CD4-positive, alpha-beta T cell treated with Interleukin-10 for 1 hour (primary cell): ENCODE data around the gene DENR.
"Not testable (repeated sequence)": the region's sequence is repeated elsewhere in the genome, so short reads cannot be mapped to it uniquely, and the experiment has no call there.

Experiments
- DNase-seq: peaks from one replicate; pipeline ENCODE4 v3.0.0-alpha.2; 2020

The DENR gene

GRCh38 chr12:122752464-122753318, at the start of gene DENR:
DENR (plus strand) TSS chr12:122752824; CDS start chr12:122753702, 878 bp downstream.
- DNase-seq, result peak; percentile 99

- peak; percentile 19 for DNase-seq
Measured at GRCh38 chr12:122702890-122703611, 49.6 kb upstream of the DENR start, which contains the start of gene HCAR2. HCAR2 (minus strand) TSS chr12:122703357; CDS start chr12:122703283, 74 bp downstream.

- DNase-seq, result not testable (repeated sequence)
Measured at GRCh38 chr12:122703841-122704240, 48.8 kb upstream of the DENR start.

GRCh38 chr12:122709287-122709686, 43.3 kb upstream of the DENR start:
- DNase-seq, result not testable (repeated sequence)

GRCh38 chr12:122710341-122710740, 42.3 kb upstream of the DENR start:
- DNase-seq, result not testable (repeated sequence)

- DNase-seq, result not testable (repeated sequence)
Measured at GRCh38 chr12:122711266-122711665, 41.4 kb upstream of the DENR start.

GRCh38 chr12:122713491-122714188, 39.0 kb upstream of the DENR start:
- not testable (repeated sequence) for DNase-seq

- DNase-seq, result not testable (repeated sequence)
Measured at GRCh38 chr12:122715211-122715610, 37.4 kb upstream of the DENR start.

- DNase-seq, result not testable (repeated sequence)
Measured at GRCh38 chr12:122716658-122717057, 36.0 kb upstream of the DENR start, which contains the start of gene HCAR3. HCAR3 (minus strand) TSS chr12:122716811; CDS start chr12:122716737, 74 bp downstream.

GRCh38 chr12:122721057-122721545, 31.5 kb upstream of the DENR start:
- no peak for DNase-seq

GRCh38 chr12:122722387-122722786, 30.2 kb upstream of the DENR start:
- no peak for DNase-seq

GRCh38 chr12:122724641-122725243, 27.9 kb upstream of the DENR start:
- no peak for DNase-seq

GRCh38 chr12:122725452-122726079, 27.1 kb upstream of the DENR start:
- DNase-seq, result no peak

GRCh38 chr12:122726080-122726558, 26.5 kb upstream of the DENR start:
- DNase-seq, result peak; percentile 22

GRCh38 chr12:122729583-122730214, 22.9 kb upstream of the DENR start:
- DNase-seq, result no peak

- no peak for DNase-seq
Measured at GRCh38 chr12:122730215-122731014, 22.2 kb upstream of the DENR start, which contains the start of gene HCAR1. HCAR1 (minus strand) TSS chr12:122730844; CDS start chr12:122730339, 505 bp downstream.

GRCh38 chr12:122732170-122732569, 20.5 kb upstream of the DENR start:
- DNase-seq, result no peak

GRCh38 chr12:122732611-122733010, 20.0 kb upstream of the DENR start:
- DNase-seq, result no peak

GRCh38 chr12:122738571-122738970, 14.1 kb upstream of the DENR start:
- no peak for DNase-seq

- no peak for DNase-seq
Measured at GRCh38 chr12:122740351-122740750, 12.3 kb upstream of the DENR start.
